GM18502 (cell line): ENCODE results near the gene CASZ1.

Experiments
- ATAC-seq: cut with Tn5 transposase; IDR thresholded peaks from one replicate; pipeline ENCODE4 v1.9.1; 2021; ENCODE audit warnings: mild to moderate bottlenecking; ENCODE audit not compliant: unreplicated experiment, poor library complexity

The CASZ1 gene

DNA sequence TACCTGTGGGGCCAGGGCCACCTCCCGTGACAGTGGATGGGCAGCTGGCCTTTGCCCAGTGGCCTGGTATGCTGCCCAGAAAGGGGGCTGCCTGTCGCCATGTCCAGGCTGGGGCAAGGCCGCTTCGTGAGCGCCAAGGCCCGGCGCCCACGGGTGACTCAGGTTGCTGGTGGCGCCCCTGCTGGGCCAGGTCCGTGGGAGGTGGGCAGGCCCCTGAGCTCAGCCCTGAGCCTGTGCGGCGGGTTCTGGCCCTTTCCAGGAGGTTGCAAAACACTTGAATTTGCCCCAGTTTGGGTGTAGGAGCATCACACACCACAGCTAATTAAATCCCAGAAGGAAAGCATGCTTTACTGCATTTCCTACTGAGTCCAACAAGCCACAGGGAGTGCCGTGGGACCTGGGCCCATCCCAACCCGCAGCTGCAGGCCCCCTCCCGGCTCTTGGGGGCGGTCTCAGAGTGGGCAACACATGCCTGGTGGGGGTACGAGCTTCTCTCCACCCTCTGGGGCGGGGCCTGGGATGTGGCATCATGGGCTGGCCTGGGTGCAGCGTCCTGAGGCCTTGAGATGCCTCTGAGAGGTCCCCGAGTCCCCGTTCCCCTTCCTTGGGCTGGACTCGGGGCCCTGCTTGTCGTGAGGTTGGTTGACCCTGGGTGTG lies 161.9 kb downstream of the CASZ1 start:
- ATAC-seq, result no peak

DNA sequence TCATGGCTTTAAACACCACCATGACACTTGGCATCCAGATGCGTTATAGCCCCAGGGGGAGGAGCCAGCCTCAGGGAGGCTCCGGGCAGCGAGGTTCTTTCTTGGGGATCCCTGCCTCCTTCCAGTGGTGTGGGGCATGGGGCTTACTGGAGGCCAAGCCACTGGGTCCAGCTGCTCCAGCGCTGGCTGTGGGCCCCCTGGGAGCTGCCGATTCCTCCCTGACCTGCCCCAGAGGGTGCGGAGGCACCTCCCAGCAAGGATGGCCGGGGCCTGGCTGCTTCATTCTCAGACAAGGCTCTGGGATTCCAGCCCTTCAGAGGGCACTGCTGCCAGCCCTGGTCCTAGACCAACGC lies 162.4 kb downstream of the CASZ1 start:
- ATAC-seq, result no peak

DNA sequence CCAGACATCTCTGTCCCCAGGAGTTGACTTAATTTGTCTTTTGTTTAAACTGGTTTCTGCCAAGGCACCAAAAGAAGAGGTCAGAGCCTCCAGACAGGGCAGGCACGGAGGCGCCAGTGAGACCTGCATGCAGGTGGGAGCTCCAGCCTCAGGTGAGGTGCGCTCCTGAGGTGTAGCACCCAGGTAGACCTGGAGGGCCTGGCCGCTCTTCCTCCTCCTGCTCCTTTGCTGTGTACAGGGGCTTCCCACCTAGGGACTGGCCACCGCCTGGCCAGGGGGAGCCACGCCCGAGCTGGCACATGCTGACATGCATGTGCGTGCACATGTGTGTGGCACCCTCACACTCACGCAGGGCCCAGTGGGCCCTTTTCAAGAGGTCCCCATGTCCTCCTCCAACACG lies 163.0 kb downstream of the CASZ1 start:
- ATAC-seq, result no peak

DNA sequence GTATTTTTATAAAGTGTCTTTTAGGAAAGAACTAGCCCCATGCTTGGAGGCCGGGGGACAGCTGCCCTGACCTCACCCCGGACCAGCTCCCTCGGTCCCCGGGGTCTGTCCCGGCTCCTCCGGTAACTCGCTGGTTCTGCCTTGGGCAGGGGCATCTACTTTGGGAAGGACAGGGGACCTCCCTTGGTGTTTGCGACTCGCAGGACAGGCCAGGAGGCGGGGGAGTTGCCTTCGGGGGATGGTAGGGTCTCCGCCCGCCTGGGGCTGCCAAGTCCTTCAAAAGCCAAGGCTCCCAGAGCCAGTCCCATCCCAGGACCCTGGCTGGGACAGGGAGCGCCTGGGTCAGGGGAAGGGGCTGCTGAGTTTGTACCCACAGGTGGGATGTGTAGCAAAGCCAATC lies 163.8 kb downstream of the CASZ1 start:
- no peak for ATAC-seq

DNA sequence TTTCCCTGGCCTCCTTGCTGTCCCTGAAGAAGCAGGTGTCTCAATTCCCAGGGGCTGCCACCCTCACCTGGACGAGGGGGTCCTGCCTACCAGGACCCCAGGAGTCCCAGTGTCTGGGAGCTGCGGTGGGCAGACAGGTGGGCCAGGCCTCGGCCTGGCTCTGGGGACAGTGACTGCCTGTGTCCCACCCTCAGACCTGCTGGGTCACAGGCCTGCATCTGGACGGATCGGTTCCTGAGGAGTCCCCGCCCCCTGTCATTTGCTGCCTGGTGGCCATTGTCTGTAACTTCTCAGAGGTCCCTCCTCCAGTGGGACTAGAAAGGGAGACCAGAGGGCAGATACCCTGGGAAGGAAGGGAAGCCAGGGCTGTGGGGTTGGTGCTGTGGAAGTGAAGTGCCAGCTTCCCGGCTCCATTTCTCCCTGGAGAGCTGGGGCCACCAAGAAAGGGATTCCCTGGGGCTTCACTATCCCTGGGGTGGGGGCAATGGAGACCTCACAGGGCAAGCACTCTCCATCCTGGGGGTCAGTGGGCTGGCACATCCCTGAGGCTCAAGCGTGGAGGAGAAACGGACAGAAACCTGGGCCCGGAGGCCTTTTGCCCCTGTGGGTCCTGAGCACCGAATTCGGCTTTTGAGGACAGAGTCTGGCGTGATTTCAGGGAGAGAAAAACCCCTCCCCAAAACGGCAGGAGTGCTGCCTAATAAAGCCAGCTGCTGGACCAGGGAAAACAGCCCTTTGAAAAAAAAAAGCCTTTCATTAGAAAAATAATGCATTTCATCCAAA lies 164.4 kb downstream of the CASZ1 start:
- no peak for ATAC-seq

DNA sequence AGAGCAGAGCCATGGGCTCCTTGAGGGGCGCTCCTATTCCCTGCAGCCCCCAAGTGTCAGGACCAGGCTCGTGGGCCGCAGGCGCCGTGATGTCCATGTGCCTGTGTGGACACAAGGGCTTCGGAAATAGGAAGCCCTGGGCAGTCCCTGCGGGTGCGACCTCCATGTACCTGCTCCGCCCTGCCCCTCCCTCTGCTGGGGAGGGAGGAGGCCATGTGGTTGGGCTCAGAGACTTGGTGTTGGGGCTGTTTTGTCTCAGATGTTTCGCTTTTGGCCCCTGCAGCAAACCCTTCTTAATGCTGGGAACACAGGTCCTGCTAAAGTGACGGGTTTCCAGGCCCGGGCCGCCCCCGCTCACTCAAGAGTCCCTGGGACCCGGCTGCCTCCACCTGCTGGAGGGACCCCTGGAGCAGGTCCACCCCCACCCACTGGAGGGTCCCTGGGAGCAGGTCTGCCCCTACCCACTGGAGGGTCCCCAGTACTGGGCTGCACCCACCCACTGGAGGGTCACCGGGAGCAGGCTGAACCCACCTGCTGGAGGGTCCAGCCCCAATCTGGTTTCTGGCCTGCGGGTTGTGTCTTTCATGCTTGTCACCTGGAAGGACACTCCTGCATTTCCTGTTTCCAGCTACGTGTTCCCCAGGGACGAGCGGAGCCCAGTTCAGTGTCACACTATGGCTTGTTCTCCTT lies 165.2 kb downstream of the CASZ1 start:
- no peak for ATAC-seq

DNA sequence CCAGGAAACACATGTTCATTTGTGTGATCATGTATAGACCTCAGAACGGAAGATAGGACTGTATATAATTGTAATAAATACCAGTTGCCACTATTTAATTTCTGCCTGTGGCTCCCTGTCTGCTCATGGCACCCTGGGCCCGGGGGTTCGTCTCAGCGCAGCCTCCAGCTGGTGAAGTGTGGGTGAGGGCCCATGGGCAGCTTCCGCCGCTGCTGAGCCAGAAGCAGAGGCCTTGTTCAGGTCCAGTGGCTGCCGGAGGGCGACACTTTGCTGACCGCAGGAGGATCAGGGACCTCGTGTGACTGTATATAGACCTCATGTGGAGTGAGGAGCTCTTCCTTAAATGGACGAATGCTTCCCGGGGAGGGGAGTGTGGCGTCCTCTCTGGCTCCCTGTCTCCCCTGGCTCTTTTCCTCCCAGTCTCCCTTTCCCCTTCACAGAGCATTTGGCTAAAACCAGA lies 165.8 kb downstream of the CASZ1 start:
- ATAC-seq, result no peak

DNA sequence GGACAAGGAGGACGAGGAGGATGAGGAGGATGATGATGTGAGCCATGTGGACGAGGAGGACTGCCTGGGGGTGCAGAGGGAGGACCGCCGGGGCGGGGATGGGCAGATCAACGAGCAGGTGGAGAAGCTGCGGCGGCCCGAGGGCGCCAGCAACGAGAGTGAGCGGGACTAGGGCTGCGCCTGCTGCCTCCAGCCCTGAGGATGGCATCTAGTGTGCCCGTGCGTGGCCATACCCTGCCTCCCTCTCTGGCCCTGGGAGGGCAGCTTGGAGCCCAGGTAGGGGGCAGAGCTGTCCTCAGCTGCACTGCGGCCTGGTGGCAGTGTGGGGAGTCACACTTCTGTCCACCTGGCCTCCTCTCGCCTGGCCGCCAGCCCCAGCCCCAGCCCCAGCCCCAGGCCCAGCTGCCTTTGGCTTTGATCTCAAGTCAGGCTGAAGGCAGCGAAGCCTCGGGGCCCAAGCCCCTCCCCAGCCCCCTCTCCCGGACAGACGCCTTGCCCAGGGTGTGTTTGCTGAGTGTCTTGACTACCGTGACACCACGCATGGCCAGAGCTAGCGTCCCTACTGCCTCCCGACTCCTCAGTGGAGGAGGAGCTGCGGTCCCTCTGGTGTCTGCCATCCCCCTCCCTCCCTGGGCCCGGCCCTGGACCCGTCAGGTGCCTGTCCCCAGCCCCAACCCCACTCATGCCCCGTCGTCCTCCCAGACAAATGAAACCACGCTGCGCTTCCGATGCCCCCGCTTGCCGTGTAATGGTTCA lies 166.5 kb downstream of the CASZ1 start:
- no peak for ATAC-seq

DNA sequence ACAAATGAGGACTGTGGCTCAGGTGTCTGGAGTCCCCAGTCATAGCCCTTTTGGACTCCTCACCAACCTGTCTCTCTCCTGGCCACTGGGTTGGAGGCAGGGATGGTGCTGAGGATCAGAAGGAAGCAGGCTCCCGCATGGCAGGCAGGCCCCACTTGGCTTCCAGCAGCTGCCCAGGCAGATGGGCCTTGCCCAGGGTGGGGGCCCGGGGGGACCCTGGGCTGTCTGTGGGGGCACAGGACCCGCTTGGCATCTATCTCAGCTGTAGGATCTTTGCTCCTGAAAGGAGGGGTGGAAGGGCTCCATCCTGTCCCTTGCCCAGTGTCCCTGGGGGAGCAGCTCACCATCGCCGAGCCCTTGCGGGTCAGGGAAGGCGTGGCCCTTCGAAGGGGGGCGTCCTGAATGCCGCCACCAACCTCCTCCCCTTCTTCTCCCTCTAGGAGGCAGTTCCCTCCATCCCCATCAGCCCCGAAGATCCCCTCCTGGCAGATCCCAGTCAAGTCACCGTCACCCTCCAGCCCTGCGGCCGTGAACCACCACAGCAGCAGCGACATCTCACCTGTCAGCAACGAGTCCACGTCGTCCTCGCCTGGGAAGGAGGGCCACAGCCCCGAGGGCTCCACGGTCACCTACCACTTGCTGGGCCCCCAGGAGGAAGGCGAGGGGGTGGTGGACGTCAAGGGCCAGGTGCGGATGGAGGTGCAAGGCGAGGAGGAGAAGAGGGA lies 167.2 kb downstream of the CASZ1 start:
- no peak for ATAC-seq

DNA sequence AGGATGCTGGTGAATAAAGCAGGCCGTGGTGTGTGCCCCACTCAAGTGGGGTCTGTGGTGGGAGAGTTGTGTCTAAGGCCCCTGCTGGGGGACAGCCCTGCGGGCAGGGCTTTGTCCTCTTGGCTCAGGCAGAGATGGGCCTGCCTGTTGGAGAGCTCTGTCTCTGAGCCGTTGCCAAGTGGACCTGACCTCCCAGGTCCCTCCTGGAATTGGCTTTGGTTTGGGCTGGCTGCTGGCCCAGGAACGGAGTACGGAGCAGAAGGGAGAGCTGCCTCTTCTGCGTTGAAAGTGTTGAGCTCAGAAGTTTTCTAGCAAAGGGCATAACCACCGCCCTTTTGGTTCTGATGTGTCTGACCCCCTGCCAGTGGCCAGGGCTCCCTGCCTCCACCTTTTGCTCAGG lies 167.8 kb downstream of the CASZ1 start:
- no peak for ATAC-seq

DNA sequence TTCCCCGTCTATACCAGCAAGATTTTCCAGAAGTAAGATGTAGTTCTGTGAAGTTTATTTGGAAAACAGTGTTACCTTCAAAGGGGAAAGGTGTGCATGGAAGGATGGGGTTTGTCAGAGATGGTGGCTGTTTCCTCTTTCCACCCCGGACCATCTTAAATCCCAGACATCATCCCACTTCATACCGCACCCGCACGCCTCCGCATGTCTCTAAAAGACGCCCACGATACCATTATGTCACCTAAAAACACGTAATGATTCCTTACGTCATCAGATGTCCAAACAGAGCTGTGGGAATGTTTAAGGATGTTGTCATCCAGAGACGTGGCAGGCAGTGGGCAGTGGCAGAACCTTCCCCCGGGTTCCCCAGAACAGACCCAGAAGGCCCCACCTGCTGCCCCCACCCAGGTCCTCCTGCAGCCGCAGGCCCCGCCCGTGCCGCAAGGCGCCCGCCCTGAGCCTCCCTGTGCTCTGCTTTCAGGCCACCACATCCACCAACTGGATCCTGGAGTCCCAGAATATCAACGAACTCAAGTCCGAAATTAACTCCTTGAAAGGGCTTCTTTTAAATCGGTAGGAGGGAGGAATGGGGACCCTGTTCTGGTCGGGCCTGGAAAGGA lies 169.5 kb downstream of the CASZ1 start:
- no peak for ATAC-seq

DNA sequence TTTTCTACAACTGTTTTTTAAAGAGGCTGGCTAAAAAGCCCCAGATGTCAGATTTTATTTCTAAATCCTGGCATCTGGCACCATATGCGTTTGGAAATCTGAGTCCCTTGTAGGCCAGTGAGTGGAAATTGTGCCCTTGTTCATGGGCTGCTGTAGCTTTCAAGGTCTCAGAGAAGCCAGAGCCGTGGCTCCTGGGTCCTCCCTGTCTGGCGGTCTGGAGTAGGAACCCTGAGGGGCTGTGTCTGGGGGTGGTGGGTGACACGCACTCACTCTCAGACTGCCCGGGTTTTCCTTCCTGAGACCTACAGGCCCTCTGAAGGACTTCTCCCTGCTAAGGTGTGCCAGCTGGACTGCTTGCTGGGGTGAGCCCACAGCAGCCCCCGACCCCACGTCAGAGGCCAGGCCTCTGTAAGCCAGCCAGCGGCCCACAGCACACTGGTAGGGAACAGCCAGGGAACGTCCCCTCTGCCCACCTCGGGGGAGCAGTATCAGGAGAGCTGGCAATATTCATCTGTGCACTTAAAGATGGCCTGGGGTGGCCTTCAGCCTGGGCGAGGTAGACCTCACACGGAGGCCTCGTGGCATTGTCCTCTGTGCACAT lies 170.2 kb downstream of the CASZ1 start:
- no peak for ATAC-seq

DNA sequence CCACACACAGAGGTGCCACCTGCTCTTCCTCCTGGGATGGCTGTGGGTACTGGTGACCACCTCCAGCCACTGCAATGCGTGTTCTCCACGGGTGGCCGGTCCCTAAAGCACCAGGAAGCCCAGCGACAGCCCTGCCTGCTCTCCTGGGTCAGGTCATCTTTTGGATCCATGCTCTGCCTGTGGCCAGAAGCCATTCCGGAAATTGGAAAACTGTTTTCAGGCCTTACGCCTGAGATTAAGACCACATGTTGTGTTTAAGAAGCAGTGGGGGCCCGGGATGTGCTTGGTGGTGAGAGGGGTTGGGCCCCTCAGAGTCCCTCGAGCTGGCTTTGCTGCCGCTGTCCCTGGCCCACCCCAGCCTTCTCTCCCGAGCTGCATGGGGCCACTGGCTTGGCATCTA lies 170.9 kb downstream of the CASZ1 start:
- ATAC-seq, result no peak

DNA sequence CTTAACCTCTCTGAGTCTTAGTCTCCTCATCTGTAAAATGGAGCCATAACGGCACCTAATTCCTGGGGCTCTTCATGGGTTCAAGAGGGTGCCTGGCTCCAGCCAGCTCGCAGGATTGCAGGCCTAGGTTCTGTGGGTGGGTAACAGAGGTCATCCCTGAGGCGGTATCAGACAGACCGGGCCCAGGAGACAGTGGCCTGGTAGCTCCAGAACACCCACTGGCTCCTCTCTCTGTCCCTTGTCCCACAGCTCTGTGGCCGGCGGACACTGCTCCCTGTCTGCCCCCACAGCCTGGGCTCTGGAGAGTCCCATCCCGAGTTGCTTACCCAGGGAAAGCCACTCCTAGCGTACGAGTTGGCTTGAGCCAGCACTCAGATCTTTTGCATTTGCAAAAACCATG lies 171.4 kb downstream of the CASZ1 start:
- ATAC-seq, result no peak

DNA sequence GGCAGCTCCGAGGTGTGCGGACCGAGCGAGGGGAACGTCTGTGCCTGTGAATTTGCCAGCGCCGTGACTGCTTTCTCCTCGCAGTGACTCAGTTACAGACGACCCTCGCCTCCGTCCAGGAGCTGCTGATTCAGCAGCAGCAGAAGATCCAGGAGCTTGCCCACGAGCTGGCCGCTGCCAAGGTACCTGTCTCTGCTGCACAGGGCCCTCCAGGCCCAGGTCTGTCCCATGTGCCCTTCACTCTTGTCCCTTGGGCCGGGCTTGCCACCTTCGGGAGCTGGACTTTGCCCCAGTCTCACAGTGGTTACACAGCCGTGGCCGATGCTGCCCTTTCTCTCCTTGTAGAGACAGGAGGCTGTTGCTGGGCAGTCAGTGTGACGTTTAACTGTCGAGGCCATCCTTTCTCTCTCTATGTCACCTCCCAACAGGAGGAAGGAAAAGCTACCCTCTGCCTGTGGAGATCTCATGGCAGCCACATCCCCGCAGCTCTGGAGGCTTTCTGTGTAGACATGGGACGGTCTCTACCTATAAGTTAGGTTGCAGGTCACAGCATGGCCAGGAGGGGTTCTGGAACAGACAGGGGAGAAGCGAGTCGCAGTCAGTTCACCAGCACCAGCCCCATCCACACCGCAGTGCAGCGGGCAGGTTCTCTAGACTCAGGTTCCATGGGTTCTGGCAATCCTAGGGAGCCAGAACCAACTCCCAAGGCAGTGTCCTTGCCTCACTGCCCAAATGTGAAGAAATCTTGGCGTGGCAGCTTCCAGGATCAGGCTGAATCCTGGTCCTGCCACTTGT lies 172.0 kb downstream of the CASZ1 start:
- ATAC-seq, result no peak

DNA sequence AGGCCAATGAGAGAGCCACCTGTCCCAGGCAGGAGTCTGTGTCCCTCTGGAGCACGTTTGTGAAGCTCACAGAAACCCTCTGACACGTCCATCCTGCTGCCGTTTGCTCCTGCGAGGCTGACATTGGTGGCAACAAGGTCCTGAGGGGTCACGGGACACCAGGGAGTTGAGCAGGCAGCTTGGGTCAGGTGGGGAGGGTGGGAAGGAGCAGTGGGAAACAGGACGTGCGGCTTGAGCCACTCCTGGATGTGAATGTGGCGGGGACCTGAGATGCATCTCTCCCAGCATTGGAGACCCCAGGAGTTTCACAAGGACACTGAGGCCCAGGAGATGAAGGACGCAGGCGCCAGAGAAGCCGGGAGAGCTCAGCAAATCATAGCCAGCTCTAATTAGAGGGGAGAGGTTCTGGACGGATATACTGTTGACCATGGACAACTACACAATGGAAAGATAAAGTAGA lies 172.7 kb downstream of the CASZ1 start:
- no peak for ATAC-seq

DNA sequence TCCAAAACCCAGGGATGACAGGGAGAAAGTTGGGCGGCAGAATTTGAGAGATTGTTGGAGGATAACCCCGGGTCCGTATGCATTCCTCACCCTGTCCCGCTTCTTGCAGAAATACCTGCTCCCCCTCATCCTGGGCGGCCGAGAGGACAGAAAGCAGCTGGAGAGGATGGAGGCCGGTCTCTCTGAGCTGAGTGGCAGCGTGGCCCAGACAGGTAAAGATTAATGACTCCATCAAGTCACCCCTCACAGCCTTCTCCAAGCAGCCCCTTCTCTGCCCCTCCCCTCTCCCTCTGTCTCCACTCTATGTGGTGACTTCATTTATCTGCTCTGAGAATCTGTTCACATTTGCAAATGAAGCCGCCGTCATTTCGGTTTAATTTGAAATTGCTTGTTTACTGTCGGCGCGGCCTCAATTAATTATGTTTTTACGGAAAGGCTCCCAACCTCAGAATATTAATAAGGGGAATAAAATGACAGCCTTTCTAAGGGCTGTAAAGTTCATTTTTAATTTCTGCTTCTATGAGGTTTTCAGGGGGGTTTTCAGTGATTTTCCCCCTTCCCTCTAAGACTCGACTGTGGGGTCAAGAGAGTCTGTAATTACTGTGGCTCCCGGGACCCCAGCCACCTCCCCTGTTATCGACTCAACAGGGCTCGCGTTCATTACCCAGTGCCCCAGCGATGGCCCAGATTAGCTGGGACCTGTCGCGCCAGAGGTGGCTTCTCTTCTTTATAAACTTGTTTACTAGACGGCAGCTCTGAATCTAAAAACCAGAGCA lies 173.3 kb downstream of the CASZ1 start:
- ATAC-seq, result no peak

DNA sequence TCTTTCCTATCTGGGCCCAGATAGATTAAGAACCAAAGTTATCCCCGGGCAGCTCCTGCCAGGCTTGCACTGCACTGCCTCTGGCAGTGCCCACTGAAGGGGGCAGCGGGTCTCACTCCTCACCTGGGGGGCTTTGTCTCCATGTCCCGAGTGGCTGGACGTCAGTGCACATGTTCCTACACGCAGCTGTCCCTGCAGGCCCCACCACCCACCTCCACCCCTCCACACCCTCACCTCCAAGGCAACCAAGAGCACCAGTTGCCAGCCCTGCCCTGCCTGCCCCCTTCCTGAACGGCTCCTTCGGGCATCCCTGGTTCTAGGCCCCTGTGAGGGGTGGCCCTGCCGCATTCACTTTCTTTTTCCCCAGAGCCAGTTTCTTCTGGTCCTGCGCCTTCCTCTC lies 174.5 kb downstream of the CASZ1 start:
- no peak for ATAC-seq
